SH-SY5Y (cell line): ENCODE measurements around the gene SF1.

Source experiments
- GATA2 ChIP-seq: IDR thresholded peaks from 2 replicates; pipeline ENCODE4 v1.6.1; 2011; ENCODE audit warnings: mild to moderate bottlenecking, low read depth, low read length
- GATA3 ChIP-seq: IDR thresholded peaks from 2 replicates; pipeline ENCODE4 v1.6.1; 2011; ENCODE audit warnings: low read depth, mild to moderate bottlenecking, low read length, moderate library complexity

DNA sequence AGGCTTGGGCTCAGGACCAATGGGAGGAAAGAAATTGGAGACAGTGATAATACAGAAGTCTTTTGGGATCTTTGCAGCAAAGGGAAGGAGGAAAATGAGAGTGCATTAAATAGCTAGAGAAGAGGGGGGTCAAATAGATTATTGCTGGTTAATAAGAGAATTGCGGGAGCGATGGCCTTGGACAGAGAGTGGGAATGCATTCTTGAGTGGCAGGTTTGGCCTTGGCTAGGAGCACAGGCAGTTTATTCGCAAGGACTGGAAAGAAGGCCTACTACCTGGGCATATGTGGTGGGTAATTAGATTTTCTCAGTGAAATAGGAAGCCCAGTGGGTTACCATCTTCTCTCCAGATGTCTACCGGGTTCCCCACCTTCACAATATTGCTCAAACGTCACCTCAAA, 35.5 kb upstream of the SF1 start:
- TF ChIP-seq GATA2 (no peak), GATA3 (no peak)
